Measurements from ENCODE around the gene LHX3.
"Not testable (repeated sequence)": the region's sequence is repeated elsewhere in the genome, so short reads cannot be mapped to it uniquely, and the experiment has no call there.

Gene LHX3

GRCh38 chr9:136151848-136152542, 52.9 kb downstream of the LHX3 start:
- no peak for DNase-seq

DNA sequence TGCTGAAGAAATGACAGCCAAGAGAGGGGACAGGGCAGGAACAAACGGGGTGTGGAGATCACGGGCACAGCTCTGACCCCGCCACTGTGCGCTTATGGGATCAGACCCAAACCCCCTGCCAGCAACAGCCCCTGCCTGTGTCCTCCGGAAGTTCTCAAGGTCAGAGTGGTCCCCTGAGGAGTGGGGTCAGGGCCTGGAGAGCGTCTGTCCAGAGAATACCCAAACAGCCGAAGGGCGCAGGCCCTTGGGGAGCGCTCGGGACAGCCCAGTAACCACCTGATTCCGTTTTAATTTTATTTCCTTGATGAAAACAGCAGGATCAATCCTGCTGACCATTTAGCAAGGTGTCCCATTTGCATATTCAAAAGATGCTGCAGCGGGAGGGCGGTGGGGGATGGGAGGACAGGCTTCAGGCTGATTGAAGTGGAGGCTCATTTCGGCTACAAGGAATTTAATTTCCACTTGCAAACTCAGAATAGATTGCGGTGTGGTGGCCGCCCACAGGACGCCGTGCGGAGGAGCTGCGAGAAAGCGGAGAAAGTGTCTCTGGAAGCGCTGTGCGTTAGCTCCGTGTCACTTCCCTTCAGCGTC, 53.6 kb downstream of the LHX3 start:
- DNase-seq, result no peak

DNA sequence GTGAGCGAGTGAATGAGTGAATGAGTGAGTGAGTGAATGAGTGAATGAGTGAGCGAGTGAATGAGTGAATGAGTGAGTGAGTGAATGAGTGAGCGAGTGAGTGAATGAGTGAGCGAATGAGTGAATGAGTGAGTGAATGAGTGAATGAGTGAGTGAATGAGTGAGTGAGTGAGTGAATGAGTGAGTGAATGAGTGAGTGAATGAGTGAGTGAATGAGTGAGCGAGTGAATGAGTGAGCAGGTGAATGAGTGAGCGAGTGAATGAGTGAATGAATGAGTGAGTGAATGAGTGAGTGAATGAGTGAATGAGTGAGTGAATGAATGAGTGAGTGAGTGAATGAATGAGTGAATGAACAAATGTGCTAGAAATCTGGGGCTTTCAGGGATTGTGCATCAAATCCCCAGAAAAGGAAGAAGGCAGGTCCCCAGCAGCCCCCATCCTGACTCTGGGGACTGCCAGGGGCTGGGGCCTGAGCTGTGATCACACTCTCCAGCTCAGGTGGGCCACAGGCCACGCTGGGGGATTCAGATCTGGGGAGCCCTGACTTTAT, 54.2 kb downstream of the LHX3 start:
- DNase-seq, result not testable (repeated sequence)

DNA sequence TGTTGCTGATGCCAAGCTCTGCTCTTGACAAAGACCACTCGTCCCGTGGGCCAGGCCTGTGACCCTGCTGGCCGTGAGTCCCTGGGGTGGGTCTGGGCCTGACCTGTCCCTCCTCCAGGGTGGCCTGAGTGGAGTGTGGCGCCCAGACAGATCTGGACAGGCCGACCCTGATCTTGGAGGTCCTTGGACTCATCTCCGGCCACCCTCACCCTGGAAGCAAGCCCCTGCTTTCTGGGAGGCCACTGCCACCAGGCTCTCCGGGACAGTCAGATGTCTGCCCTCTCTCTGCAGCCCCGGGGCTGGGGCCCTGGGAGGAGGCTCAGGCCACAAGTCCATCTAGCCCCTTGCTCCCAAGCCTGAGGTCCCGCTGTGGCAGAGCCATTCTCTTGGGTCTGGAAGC, 55.1 kb downstream of the LHX3 start:
- DNase-seq, result no peak

GRCh38 chr9:136149337-136149736, 55.6 kb downstream of the LHX3 start:
- DNase-seq, result no peak

- DNase-seq, result no peak
These were observed 56.2 kb downstream of the LHX3 start for GRCh38 chr9:136148766-136149165.

DNA sequence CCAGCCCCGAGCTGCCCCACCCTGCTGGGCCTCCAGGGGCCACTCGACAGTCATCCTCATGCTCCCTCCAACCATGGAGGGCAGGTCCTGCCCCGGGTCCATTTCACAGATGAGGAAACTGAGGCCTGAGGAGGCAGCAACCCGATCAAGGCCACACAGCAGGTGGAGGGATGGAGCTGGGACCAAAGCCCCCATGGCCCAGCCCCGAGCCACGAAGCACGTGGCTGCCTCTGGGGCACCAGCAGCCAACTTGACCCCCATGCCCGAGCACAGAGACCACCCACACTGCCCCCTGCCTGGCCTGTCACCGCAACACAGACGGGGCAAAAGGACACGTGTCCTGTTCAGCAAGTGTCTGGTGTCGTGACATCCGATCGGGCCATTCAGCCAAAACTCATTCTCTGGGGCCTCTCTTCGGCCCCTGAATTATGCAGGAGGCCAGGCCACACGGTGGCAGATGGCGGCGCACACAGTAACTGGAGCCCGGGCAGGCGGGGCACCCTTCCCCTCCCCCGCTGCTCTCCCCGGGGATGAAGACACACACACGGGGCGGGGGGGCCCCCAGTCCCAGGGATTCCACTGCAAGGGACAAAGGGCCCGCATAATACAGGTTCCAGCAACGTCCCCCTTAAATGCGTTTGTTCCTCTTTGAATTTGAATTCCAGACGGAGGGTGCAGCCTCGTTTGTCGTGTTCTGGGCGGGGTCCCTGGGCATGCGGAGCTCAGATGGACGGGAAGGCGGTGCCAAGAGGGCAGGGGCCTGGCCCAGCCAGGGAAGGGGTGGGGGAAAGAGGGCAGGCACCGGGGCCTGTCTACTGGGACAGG, 56.8 kb downstream of the LHX3 start:
- no peak for DNase-seq

DNA sequence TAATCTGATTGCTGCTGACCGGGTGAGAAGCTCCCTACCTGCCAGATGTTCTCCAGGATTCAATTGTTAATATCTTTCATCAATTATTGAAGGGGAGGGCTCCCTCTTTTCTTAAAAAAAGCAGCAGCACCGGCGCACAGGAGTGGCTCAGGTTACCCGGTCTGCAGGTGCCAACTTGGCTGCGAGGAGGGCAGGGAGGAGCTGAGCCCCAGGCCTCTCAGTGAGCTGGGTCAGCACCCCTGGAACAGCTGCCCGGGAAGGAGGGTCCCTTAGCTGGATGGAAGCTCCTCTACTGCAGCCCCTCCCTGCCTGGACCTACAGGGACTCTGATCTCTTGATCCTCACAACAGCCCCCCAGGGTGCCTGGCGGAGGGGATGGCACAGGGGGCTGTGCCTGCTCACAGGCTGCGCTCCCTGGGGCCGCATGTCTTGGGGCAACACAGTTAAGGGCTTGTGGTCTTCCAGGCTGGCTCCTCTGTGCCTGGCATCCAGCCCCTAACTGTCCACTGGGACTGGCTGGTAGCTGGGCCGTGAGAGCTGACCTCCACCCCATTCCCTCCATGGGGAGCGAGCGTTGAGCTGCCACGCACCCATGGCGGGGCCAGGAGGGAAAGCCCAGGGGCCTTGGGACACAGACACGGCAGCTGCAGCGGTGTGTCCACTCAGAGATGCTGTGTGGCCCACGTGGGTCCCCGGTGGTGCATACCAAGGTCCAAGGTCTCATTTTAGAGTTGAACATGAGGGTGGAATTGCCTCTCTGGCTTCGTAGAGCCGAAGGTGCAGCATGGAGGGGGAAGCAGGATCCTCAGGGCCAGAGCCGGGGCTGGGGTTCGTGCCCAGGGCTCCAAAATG, 57.7 kb downstream of the LHX3 start:
- DNase-seq, result no peak
